Sigmoid colon (tissue), 7 donors: Measurements from ENCODE around the gene SMIM32. TPM values are rescaled to one million over a fixed set of nuclear protein-coding genes. Genes with fewer than 3 reads are reported as not detected.

ENCODE experiments used
- DNase-seq: peaks from one replicate; pipeline ENCODE4 v3.0.0-alpha.2; 2019
- H3K27ac ChIP-seq, 4 donors: fragments of 200-600 bp; sonication (generic); one replicate each; pipeline ENCODE4 v1.5.1; 2016 to 2019; ENCODE audit warnings: mild to moderate bottlenecking in 1 of 4
- H3K27me3 ChIP-seq, 3 donors: fragments of 200-600 bp; sonication (generic); one replicate each; pipeline ENCODE4 v1.5.1; 2019; ENCODE audit warnings: mild to moderate bottlenecking in 1 of 3
- H3K36me3 ChIP-seq, 4 donors: fragments of 200-600 bp; sonication (generic); one replicate each; pipeline ENCODE4 v1.5.1; 2016 to 2019
- H3K4me1 ChIP-seq, 4 donors: fragments of 200-600 bp; sonication (generic); one replicate each; pipeline ENCODE4 v1.5.1; 2017 to 2019
- H3K4me3 ChIP-seq, 4 donors: fragments of 200-600 bp; sonication (generic); one replicate each; pipeline ENCODE4 v1.5.1; 2017 to 2019; ENCODE audit warnings: mild to moderate bottlenecking in 2 of 4, moderate library complexity in 1 of 4
- H3K9me3 ChIP-seq, 4 donors: fragments of 200-600 bp in 3 of 4; sonication (generic) in 3 of 4; one replicate each; pipeline versions ENCODE4 v1.5.1 to v1.6.1; 2013 to 2019
- CTCF ChIP-seq, 4 experiments: fragments of 450-650 bp in 3 of 4; fragments of 200-600 bp in 1 of 4; IDR thresholded peaks; one replicate each; pipeline ENCODE4 v1.5.1; 2016 to 2019; ENCODE audit warnings: antibody characterized with exemption in 4 of 4, mild to moderate bottlenecking in 3 of 4, moderate library complexity in 2 of 4
- EP300 ChIP-seq, 4 donors: sonication (generic); formaldehyde crosslinking; IDR thresholded peaks; one replicate each; pipeline ENCODE4 v1.6.1; 2017; ENCODE audit warnings: antibody characterized with exemption in 4 of 4
- POLR2A ChIP-seq, 2 donors: fragments of 450-650 bp; IDR thresholded peaks; one replicate each; pipeline ENCODE4 v1.6.1; 2016; ENCODE audit warnings: antibody characterized with exemption in 2 of 2, mild to moderate bottlenecking in 2 of 2, moderate library complexity in 2 of 2
- POLR2AphosphoS5 ChIP-seq, 4 donors: sonication (generic); formaldehyde crosslinking; IDR thresholded peaks; one replicate each; pipeline ENCODE4 v1.6.1; 2017; ENCODE audit warnings: antibody characterized with exemption in 4 of 4
- WGBS, 2 donors: extraction: QIAGEN DNeasy Blood & Tissue Kit; methylation state at CpG; one replicate each; pipeline ENCODE4 v1.1.7; 2013; 5-methylcytosine and 5-hydroxymethylcytosine counted together
- intact Hi-C: fragments of 100-400 bp; cut with DNase I; formaldehyde crosslinking; loops from one replicate; pipeline ENCODE4 v1.15.1; 2023
- polyA plus RNA-seq, 3 donors: library from polyadenylated mRNA; stranded (reverse); fragments of 200-250 nt; gene quantifications; one replicate each; pipeline ENCODE4 v1.2.3, GENCODE V29; 2013
- total RNA-seq, 4 donors: library from RNA; depleted of rRNA; stranded (reverse); fragments of >200 nt; gene quantifications; one replicate each; pipeline ENCODE4 v1.1.0, GENCODE V29; 2016
- donor health status: healthy with polysubstance abuse.
- donor health status: Bipolar disorder and iron deficiency.
- donor health status: healthy.

SMIM32 gene
- total and polyA plus RNA-seq, 7 donors: 0.36 to 10.8 (median 9.6) TPM; not detected in 3

GRCh38 chr5:136191304-136192014, 1.5 kb downstream of the SMIM32 start:
- TF ChIP-seq POLR2AphosphoS5 (IDR thresholded peaks at IDR 0.05): no peak
- TF ChIP-seq EP300 (IDR thresholded peaks at IDR 0.05): no peak
- no peak for TF ChIP-seq POLR2A (IDR thresholded peaks at IDR 0.05)
- no peak for TF ChIP-seq CTCF (IDR thresholded peaks at IDR 0.05)
- Histone ChIP-seq H3K27ac (no peak overlapping the region), H3K36me3 (peaks cover 0 to 24% (median 8%) of the 10 kb centered on the region in 4 donors), H3K4me3 (peak overlapping the region in 3 of 4 donors; percentile 33 to 54 (median 47)), H3K9me3 (no peaks in the 10 kb centered on the region), H3K4me1 (peaks cover 0 to 38% (median 34%) of the 10 kb centered on the region in 4 donors), H3K27me3 (peaks cover 6 to 44% (median 27%) of the 10 kb centered on the region in 3 donors)
- intact Hi-C loops: no loop called here
- WGBS, 2 donors: 28 to 34% methylated on average over 44 of the region's 44 CpGs
- DNase-seq: peak; percentile 54

DNA sequence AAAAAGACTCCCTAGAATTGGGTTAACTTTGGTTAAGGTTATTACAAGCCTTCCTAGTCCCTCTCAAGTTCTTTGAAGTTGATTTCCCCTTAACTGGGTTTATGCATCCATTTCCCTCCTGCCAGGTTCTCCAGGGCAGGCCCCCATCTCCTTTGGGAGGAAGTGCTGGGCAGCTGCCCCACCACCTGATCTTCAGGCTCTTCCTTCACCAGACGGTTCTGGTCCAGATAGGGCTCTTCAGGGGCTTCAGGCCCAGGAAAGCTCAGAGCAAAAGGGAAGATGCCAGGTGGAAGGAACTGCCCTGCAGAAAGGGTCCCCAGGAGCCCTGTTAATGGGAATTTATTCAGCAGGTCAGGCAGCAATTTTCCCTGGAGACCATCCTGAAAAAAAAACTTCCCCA, 2.1 kb downstream of the SMIM32 start:
- DNase-seq: no peak
- TF ChIP-seq EP300 (IDR thresholded peaks at IDR 0.05) (no peak), POLR2AphosphoS5 (IDR thresholded peaks at IDR 0.05) (no peak), POLR2A (IDR thresholded peaks at IDR 0.05) (no peak), CTCF (IDR thresholded peaks at IDR 0.05) (no peak)
- no peaks in the 10 kb centered on the region for H3K9me3 ChIP-seq
- H3K36me3 ChIP-seq: peaks cover 0 to 28% (median 8%) of the 10 kb centered on the region in 4 donors
- H3K4me1 ChIP-seq: peaks cover 0 to 33% (median 29%) of the 10 kb centered on the region in 4 donors
- intact Hi-C loops: no loop called here
- WGBS, 2 donors: 16 to 32% methylated on average over 1 of the region's 1 CpG
- H3K27ac ChIP-seq: no peak overlapping the region
- H3K4me3 ChIP-seq: no peak overlapping the region
- peaks cover 6 to 44% (median 27%) of the 10 kb centered on the region in 3 donors for H3K27me3 ChIP-seq

DNA sequence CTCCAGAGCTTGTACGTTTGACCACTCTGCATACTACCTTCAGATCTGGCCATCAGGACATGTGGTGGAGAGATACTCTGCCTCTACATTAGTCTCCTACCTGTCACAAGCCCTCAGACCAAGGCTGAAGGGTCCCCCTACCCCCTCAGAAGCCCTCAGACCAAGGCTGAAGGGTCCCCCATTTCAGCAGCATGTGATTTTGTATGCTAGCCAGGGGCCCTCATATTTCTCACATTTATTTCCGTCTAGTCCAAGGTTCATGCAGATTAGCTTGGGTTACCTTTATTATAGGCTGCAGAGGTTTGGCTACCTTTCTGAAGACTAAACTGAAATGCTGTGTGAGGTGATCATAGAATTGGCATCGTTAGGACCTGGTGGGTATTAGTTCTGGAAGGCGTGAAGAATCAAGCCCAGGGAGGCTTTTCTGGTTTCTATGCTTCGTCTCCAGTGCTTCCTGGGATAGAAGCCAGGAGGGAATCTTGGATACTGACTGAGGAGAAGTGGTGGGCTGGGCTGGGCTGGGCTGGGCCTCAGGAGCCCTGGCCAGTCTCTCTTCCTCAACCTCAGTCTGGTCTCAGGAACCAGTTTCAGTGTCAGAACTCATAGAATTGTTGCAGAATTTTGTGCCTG, 2.8 kb downstream of the SMIM32 start:
- TF ChIP-seq CTCF (IDR thresholded peaks at IDR 0.05) (no peak), POLR2A (IDR thresholded peaks at IDR 0.05) (no peak), EP300 (IDR thresholded peaks at IDR 0.05) (no peak), POLR2AphosphoS5 (IDR thresholded peaks at IDR 0.05) (no peak)
- H3K27me3 ChIP-seq: peaks cover 6 to 44% (median 27%) of the 10 kb centered on the region in 3 donors
- WGBS, 2 donors: 13 to 52% methylated on average over 5 of the region's 5 CpGs

GRCh38 chr5:136188859-136189258, 4.1 kb downstream of the SMIM32 start:
- DNase-seq: no peak
- Histone ChIP-seq H3K27ac (no peak overlapping the region), H3K4me3 (no peak overlapping the region), H3K36me3 (peaks cover 0 to 28% (median 8%) of the 10 kb centered on the region in 4 donors), H3K9me3 (no peaks in the 10 kb centered on the region), H3K4me1 (peaks cover 0 to 26% (median 22%) of the 10 kb centered on the region in 4 donors), H3K27me3 (peaks cover 6 to 43% (median 27%) of the 10 kb centered on the region in 3 donors)
- intact Hi-C loops: no loop called here
- TF ChIP-seq CTCF (IDR thresholded peaks at IDR 0.05) (no peak), POLR2A (IDR thresholded peaks at IDR 0.05) (no peak), EP300 (IDR thresholded peaks at IDR 0.05) (no peak), POLR2AphosphoS5 (IDR thresholded peaks at IDR 0.05) (no peak)
- WGBS, 2 donors: 93 to 94% methylated on average over 7 of the region's 7 CpGs

More for the DNA sequence above, 2.8 kb downstream of the SMIM32 start:
- no peak for DNase-seq
- H3K4me1 ChIP-seq: peaks cover 0 to 26% (median 22%) of the 10 kb centered on the region in 4 donors
- intact Hi-C loops: no loop called here
- H3K27ac ChIP-seq: no peak overlapping the region
- peaks cover 0 to 28% (median 8%) of the 10 kb centered on the region in 4 donors for H3K36me3 ChIP-seq
- no peaks in the 10 kb centered on the region for H3K9me3 ChIP-seq
- H3K4me3 ChIP-seq: no peak overlapping the region
